NCI-H345 (cell line): ENCODE measurements around the gene TNPO2.
A peak's percentile ranks its signal among the peaks of the same experiment; 100 is the strongest.

Experiments
- DNase-seq: peaks from one replicate; lab custom pipeline; 2025; lab: John Stamatoyannopoulos, UW

Gene TNPO2

DNA sequence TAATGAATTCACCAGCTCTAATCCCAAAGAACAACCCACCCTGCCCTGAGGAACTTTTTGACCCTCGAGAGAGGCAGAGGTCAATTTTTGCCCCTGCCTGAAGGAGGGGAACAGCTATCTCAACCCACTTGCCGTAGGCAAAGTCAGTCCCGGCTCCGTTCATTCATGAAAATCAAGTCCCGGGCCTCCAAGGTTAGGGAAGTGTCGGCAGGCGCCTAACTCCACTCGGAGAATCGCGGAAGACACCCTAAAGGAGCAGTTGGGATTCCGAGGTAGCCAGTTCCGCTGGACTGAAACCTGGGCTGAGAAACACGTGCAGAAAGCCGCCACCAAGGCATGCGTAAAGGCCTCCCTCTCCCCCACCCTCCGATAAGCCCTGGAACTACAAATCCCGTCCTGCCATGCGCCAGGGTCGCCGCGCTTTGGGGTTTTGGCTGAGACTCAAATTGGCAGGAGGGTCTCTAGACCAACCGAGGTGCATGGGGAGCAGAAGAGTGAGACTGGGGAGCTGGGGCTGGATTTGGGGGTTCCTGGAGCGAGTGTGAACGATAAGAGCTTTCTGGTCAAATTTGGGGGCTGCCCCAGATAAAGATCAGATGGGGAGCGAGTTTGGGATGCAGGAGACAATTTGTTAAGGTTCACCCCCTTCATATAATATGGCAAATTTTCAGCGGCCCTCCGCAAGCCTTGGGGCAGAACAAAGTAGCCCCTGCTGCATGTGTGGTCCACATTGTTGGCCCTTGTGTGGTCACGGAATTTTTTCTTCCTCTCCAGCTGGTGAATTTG, at the start of gene TNPO2:
Gene TNPO2, minus strand, starts transcription at position 292 of the 786 bp plus-strand sequence. CDS start 2,955 bp downstream, outside the sequence.
- peak; percentile 8 for DNase-seq

DNA sequence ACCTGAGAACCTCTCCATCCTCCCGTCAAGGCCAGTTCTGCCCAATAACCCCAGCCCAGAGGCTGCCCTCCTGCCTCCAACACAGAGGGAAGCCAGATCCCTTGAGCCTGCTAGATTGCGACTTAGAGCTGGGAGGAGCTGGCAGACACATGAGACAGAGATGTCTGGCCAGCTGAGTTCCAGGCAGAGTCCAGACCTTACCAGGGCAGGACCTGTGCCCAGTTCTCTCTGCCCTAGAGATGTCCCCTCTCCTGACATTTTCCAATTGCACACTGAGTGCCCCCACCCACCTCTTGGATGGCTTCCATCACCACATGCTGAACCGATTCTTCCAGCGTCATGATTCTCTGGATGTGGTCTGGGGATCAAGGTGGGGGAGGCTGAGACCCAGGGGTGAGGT, 48.6 kb upstream of the TNPO2 start:
- DNase-seq = no peak

DNA sequence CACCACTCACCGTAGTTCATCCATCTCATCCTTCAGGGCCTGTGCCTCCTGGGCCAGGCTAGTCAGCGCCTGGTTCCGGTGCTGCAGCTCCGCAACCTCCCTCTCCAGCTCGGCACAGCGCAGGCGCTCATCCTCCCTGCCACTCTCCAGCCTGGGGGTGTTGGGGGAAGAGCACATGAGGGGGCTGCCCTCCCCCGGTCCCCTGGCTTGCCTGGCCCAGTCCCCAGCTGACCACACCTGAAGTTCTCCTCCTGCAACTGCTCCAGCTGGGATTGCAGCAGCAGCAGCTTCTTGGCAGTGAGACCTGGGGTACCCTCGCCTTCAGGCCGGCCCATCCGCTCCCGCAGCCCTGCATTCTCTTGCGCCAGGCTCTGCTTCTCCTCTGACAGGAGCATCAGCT, 47.2 kb upstream of the TNPO2 start:
- DNase-seq = no peak

DNA sequence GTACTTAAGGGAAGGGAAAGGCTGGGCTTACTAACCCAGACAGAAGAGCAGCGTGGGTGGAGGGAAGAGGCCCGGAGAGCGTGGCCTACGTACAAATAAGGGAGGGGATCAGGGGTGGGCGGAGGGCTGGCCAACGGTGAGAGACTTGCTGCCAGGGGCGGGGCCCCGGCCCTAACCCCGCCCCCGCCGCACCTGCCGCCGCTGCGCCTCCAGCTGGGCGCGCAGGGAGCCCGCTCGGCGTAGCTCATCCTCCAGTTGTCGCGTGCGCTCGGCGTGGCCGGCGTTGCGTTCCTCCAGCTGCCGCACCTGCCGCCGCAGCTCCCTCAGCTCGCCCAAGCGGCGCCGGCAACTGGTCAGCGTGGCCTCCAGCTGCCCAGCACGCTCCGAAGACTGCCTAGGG, 46.0 kb upstream of the TNPO2 start:
- DNase-seq = no peak

DNA sequence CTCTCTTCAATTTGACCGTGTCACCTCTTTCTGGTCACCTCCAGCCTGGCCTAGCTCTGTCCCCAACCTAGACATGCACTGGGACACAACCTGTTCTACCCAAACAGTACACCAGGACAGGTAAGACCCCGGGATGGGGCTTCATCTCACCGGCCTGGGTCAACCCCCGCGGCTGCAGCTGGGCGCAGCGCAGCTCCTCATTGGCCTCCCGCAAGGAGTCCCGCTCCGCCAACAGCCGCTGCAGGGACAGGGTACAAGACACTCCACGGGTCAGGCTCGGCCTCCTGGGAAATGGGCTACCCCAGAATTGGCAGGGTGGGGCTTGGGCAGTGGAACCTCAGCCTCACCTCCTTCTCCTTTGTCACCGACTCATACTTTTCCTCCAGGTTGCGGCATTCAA, 43.9 kb upstream of the TNPO2 start:
- DNase-seq = no peak

DNA sequence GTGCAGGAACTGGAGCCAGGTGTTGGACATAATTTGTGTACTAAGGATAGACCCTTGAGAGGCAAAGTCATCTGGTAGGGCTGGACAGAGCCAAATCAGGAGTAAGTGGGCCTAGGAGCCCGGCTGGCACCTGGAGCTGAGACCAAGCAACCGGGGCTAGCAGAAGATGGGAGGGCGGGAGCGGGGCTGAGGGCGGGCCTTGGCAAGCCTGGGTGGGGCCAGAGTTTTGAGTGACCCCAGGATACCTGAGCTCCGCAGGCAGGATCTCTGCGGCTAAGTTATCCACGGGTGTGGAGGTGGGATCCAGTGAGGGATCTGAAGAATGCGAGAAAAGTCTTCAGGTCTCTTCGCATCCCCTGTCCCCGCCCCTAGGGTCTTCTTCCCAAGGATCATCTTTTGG, 43.4 kb upstream of the TNPO2 start:
- no peak for DNase-seq

DNA sequence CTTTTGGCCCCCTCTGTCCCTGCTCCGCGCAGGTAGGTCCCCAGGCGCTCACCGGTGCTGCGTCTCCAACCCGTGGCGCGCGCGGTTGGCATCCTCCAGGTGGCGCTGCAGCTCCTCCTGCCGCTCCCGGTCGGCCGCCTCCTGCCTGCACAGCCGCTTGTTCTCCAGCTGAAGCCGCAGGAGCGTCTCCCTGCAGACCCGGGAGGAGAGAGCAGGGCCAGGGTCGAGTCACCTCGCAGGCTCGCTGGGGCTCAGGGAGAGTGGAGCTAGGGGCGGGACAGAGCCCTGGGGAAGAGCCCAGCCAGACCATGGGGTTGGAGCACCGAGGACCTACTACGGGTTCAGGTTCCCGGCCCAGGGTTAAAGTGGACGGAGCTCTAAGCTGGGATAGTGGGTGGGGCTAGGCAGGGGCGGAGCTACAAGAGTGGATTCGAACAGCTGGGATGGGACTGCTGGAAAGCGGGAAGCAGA, 42.4 kb upstream of the TNPO2 start:
- no peak for DNase-seq

DNA sequence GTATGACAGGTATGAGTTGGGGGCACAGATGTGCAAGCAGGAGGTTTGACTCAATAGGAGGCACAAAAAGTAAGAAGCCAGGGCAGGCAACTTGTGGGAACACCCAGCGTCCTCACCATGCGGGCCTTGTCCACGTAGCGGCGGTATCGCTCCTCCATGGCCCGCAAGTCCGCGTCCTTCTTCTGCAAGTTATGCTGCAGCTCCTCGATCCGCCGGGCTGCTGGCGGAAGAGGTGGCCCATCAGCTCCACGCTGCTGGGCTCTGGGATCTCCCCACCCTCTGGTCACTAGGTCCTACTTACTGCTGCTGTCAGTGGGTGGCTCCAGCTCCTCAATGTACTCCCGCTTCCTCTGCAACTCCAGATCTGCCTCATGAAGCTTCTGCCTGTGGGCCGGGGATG, 41.0 kb upstream of the TNPO2 start:
- no peak for DNase-seq

DNA sequence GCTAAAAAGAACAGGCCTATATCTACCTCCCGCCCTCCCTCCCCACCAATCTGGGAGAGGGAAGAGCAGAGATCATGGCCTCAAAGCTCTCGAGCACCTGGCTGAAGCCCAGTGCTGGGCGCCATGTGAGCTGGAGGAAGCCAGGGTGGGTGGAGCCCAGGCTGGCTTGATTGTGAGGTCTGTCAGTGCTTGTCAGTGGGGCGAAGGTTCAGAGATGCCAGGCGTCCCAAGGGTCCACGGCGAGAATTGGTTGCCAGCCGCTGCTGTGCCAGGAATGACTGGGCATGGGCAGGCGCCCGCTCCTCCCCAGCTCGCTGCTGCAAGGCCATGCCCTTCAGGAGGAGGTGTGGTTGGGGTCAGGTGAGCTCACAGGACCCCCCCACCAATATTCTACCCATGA, 39.4 kb upstream of the TNPO2 start:
- DNase-seq = no peak

DNA sequence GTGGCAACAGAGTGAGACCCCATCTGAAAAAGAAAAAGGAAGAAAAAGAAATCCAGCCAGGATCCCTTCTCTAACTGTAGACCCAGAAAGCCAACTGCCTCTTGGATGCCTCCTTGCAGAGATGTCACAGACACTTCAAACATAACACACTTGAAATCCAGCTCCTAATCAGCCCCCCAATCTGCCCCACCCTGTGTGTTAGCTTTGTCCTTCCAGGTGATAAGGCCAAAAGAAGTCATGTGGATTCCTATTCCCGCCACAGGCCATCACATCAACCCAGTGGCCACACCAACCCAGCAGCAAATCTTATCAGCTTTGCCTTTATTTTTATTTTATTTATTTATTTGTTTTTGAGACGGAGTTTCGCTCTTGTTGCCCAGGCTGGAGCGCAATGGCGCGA, 36.0 kb upstream of the TNPO2 start:
- no peak for DNase-seq

DNA sequence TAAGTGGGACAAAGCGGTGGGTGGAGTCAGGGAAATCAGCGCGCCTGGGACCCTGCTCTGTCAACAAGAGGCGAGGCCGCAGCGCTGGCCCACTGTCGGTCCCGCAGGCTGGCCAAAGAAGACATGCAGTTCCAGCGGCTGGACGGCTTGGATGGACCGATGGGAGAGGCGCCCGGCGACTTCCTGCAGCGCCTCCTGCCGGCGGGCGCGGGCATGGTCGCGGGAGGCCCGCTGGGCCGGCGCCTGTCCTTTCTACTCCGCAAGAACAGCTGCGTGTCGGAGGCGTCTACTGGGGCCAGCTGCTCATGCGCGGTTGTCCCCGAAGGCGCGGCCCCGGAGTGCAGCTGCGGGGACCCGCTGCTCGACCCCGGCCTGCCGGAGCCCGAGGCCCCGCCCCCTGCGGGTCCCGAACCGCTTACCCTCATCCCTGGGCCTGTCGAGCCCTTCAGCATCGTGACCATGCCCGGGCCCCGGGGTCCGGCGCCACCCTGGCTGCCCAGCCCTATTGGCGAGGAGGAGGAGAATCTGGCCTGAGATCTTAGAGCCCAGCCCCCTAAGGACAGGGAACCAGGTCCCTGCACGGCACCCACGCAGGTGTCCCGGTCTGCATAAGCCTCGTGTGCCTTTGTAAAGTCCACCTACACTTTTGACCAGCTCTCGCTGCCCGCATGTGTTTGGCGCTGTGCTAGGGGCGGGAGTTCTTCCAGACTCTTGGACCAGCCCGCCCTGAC, 34.0 kb upstream of the TNPO2 start:
- peak; percentile 32 for DNase-seq

DNA sequence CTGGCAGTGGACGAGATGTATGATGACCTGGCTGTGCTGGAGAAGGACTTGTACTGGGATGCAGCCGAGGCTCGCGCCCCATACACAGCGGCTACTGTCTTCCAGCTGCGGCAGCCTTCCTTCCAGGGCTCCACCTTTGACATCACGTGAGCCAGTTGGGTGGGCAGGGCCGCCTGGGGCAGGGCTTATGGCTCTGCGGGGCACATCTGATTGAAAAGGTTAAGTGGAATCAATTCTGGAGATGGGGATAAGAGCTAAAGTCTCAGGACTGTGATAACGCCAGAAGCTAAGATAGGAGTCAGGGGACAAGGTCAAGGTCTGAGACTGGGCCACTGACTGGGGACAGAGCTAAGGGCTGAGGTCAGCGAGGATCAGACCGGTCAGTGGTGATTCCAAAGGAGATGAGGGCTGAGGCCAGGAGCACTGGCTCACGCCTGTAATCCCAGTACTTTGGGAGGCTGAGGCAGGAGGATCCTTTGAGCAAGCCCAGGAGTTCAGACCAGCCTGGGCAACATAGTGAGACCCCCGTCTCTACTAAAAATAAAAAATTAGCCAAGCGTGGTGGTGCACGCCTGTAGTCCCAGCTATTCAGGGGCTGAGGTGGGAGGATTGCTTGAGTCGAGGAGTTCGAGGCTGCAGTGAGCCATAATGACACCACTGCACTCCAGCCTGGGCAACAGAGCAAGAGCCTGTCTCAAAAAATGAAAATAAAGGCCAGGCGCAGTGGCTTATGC, 32.6 kb upstream of the TNPO2 start:
- no peak for DNase-seq

DNA sequence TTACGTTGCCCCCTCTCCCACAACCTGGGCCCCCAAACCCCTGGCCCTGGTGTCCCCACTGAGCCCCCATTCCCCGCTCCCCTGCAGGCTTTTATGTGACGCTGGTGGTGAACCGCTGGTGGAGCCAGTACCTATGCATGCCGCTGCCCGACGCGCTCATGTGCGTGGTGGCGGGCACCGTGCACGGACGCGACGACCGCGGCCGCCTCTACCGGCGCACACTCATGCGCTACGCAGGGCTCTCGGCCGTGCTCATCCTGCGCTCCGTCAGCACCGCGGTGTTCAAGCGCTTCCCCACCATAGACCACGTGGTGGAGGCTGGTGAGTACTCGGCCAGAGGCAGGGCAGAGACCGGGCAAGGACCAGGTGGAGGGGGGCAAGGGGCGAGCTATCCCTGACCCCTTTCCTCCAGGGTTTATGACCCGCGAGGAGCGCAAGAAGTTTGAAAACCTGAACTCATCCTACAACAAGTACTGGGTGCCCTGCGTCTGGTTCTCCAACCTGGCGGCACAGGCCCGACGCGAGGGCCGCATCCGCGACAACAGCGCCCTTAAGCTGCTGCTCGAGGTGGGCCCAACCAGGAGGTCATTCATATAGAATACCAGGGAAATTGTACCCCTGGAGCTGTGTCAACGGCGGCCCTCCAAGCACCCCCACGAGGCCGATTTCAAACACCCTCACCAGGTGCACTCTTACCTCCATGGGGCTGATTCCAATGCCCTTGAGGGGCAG, 30.9 kb upstream of the TNPO2 start:
- no peak for DNase-seq

DNA sequence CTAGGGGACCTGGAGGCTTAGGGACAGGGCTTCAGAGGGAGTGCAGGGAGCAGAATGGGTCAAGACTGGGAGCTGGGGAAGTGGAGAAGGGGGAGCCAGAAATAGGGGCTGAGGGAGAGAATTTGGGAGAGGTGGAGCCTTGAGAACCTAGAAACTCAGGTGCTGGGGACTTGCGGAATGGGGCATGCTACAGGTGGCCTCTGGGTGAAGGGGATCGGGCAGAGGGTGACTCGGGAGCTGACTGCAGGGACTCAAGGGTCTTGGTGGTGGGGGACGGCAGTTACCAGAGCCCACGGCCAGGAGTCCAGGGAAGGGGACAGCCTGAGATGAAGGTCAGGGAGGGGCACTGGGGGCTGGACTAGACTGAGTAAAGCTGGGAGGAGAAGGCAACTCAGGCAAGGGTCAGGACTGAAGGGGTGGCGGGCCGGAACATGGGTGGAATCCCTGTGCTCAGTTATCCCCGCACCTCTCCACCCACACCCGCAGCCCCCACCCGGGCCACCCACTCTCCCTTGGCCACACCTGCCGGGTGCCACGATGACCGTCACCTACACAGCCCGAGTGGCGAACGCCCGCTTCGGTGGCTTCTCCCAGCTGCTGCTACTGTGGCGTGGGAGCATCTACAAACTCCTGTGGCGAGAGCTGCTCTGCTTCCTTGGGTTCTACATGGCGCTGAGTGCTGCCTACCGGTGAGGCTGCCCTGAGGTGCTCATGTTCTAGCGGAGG, 28.5 kb upstream of the TNPO2 start:
- no peak for DNase-seq

DNA sequence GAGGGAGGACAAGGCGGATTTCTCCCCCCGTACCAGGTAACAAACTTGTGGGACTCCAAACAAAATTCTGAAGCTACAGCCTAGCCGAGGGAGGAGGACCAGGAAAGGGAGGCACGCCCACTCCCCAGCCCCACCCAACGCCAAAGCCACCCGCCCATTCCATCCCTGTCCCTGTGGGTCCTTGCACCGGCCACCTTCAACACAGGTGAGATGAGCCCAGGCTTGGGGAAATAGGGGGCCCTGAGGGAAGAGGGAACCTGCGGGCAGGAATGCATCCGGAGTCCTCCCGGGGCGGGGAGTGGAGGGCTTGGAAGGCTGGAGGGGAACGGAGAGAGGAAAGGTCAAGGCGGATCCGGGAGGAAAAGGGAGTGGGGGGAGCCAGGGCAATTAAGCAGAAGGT, 27.9 kb upstream of the TNPO2 start, which contains the start of gene BEST2:
Gene BEST2, plus strand, starts transcription at position 157 of the 400 bp plus-strand sequence. CDS start 802 bp downstream, outside the sequence.
- DNase-seq = no peak

DNA sequence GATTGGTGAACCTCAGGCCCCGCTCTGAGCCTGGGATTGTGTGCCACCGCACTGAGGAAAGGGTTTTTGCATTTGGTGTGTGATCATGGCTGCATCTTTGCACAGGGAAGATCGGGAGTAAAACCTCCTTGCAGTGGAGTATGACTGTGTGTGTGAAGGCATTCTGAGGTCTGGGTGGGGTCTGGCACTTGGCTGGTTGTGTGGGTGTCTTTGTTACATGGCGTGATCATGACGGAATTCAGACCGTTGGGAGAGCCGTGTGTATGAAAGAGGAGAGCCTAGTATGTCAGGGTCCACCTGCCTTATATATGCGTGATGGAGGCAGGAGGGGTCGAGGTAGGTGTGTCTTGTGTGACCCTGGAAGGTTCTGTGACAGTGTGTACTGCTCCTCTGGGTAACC, 27.1 kb upstream of the TNPO2 start:
- no peak for DNase-seq

DNA sequence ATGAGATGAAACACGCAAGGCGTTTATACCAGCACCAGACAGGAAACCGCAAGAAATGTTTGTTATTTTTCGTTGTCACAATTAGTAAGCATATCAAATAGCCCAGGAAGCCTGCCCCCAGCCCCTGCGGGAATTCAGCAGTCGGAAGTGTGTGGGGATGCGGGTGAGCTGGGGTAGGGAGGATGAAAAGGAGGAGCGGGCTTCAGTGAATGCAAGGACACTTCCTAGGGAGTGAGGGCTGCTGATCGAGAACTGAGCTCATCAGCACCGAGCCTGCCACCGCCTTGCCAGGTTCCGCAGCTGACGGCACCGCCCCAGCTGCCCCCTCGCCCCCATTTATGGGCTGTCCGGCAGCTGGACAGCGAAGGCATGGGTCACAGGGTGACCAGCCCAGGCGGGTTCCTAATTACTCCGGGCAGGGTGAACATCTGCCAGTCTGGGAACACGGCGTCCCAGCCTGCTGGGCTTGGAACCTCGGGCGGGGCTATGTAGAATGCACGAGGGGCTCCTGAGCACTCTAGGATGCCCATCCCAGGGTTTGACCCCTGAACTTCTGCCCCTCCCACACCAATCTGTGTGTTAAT, 26.3 kb upstream of the TNPO2 start:
- DNase-seq = no peak

DNA sequence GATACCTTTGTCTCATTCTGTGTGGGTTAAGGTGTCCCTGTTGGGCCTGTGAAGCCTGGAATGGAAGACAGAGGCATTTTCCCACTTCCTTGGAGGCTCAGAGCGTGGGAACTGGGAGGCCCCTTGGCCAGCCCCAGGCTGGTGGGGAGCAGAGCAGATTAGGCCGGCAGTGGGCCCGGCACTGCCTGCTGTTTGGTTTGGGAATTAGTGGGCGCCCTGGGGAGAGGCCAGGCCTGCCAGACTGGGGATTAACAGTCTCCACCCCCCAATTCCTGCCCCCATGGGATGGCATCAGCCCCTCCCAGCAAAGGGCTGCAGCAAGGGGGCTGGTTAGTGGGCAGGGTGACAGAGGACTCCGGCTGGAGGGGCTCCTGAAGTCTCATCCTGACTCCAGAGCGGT, 24.8 kb upstream of the TNPO2 start:
- no peak for DNase-seq

DNA sequence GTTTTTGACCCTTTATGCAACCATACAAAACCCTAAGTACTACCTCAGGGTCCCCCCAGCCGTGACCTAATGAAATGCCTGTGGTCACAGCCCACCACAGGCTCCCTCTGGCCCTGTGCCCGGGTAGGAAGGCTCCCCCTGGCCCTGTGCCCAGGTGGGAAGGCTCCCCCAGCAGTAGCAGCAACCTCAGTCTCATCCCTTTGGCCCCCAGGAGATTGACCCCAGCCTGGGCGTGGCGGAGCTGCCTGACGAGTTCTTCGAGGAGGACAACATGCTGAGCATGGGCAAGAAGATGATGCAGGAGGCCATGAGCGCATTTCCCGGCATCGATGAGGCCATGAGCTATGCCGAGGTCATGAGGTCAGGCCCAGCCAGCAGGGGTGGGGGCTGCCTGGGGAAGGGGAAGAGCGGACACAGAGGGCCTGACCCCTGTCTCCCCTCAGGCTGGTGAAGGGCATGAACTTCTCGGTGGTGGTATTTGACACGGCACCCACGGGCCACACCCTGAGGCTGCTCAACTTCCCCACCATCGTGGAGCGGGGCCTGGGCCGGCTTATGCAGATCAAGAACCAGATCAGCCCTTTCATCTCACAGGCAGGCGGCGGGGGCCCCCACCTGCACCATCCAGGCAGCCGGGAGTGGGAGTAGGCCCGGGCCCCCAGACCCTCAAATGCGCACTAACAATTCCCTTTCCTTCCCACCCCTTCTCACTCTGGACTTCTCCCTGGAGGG, 21.6 kb upstream of the TNPO2 start:
- DNase-seq = no peak

DNA sequence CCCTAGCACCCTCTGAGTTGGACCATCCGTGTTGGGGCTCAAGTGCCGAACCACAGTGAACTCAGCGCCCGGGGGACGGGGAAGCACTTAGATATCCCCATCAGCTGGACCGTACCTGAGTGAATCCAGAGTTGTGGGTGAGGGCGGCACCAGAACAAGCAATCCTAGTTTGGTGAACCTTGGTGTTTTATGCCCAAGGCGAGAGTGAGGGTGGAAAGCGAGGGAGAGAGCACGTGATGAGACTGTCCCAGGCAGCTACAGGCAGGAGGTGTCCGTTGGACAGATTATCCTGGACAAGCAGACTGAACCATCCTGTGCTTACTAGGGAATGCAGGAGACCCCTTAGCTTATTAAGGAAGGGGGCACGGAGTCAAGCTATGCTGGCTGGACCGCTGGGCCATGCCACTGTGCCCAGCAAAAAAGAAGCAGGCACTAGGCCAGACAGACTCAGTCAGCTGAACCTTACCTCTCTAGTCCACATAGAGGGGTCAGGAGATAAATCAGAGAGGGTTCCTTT, 14.2 kb upstream of the TNPO2 start:
- no peak for DNase-seq
